Uterus (tissue), 4 donors: ENCODE measurements around the gene C4A. TPM values are rescaled to one million over a fixed set of nuclear protein-coding genes. Genes with fewer than 3 reads are reported as not detected.

Source experiments
- DNase-seq, 2 donors: peaks; one replicate each; pipeline ENCODE4 v3.0.0-alpha.2; 2019 to 2020
- H3K27ac ChIP-seq, 2 donors: fragments of 200-600 bp; sonication (generic); 1 replicate in 1 of 2; 2 replicates in 1 of 2; pipeline ENCODE4 v1.5.1; 2016 to 2018
- H3K27me3 ChIP-seq, 2 donors: fragments of 200-600 bp; sonication (generic); one replicate each; pipeline ENCODE4 v1.5.1; 2018 to 2019; ENCODE audit warnings: control low read depth in 1 of 2
- H3K36me3 ChIP-seq, 2 donors: fragments of 200-600 bp; sonication (generic); one replicate each; pipeline ENCODE4 v1.5.1; 2019; ENCODE audit warnings: control low read depth in 1 of 2
- H3K4me1 ChIP-seq, 2 donors: fragments of 200-600 bp; sonication (generic); one replicate each; pipeline ENCODE4 v1.5.1; 2018 to 2019; ENCODE audit warnings: control low read depth in 1 of 2
- H3K4me3 ChIP-seq, 2 donors: fragments of 200-600 bp; sonication (generic); 1 replicate in 1 of 2; 2 replicates in 1 of 2; pipeline ENCODE4 v1.5.1; 2018 to 2019; ENCODE audit warnings: mild to moderate bottlenecking in 1 of 2
- H3K9me3 ChIP-seq, 2 donors: fragments of 200-600 bp; sonication (generic); one replicate each; pipeline ENCODE4 v1.5.1; 2019; ENCODE audit warnings: control low read depth in 1 of 2
- POLR2A ChIP-seq, 2 donors: fragments of 450-650 bp; IDR thresholded peaks; one replicate each; pipeline ENCODE4 v1.6.1; 2016; ENCODE audit warnings: antibody characterized with exemption in 2 of 2, mild to moderate bottlenecking in 1 of 2, moderate library complexity in 1 of 2
- intact Hi-C: fragments of 100-400 bp; cut with DNase I; formaldehyde crosslinking; loops from one replicate; pipeline ENCODE4 v1.15.1; 2023; ENCODE audit warnings: low total_unique reads
- total RNA-seq, 4 donors: library from RNA; depleted of rRNA in 3 of 4; stranded (reverse); fragments of >200 nt in 3 of 4; gene quantifications; one replicate each; pipeline versions ENCODE4 v1.1.0 to v1.2.4, GENCODE V29; 2014 to 2023
- TF ChIP-seq, protein P1 (sequence below), 4 experiments: fragments of 200-600 bp in 2 of 4; fragments of 450-650 bp in 2 of 4; sonication (generic) in 2 of 4; IDR thresholded peaks; one replicate each; pipeline ENCODE4 v1.5.1; 2016 to 2019; ENCODE audit warnings: antibody characterized with exemption in 4 of 4, mild to moderate bottlenecking in 2 of 4, moderate library complexity in 1 of 4
- donor health status: DM: yes; HTN: yes; CAD: no.

Gene C4A
- total RNA-seq, 4 donors from 2014 or later, result 3.8 to 100 (median 32.3) TPM

DNA sequence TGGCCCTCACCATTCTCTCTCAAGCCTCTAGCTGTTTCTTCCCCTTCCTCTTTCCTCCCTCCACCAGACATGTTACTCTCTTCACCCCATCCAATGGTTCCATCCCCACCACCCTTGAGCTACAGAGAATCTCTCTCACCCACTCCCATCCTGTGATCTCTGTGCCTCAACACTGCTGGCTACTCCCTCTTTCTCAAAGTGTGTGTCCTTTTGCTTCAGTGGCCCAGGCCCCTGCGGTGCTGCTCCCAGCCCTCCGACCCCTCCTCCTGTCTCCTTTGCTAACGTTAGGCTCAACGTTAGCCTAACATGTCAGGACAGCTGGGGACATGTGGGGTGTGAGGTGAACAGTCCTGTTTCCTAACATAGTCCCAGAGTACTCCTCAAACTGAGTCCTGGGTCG, 29.0 kb upstream of the C4A start:
- H3K27me3 ChIP-seq, result no peaks in the 10 kb centered on the region
- H3K36me3 ChIP-seq, result no peaks in the 10 kb centered on the region
- H3K9me3 ChIP-seq, result no peaks in the 10 kb centered on the region
- no peak for DNase-seq
- intact Hi-C loops, result no loop called here
- H3K27ac ChIP-seq, result peak overlapping the region; percentile 18 to 53
- TF ChIP-seq POLR2A (IDR thresholded peaks at IDR 0.05), result no peak
- TF ChIP-seq, protein P1, sequence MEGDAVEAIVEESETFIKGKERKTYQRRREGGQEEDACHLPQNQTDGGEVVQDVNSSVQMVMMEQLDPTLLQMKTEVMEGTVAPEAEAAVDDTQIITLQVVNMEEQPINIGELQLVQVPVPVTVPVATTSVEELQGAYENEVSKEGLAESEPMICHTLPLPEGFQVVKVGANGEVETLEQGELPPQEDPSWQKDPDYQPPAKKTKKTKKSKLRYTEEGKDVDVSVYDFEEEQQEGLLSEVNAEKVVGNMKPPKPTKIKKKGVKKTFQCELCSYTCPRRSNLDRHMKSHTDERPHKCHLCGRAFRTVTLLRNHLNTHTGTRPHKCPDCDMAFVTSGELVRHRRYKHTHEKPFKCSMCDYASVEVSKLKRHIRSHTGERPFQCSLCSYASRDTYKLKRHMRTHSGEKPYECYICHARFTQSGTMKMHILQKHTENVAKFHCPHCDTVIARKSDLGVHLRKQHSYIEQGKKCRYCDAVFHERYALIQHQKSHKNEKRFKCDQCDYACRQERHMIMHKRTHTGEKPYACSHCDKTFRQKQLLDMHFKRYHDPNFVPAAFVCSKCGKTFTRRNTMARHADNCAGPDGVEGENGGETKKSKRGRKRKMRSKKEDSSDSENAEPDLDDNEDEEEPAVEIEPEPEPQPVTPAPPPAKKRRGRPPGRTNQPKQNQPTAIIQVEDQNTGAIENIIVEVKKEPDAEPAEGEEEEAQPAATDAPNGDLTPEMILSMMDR (IDR thresholded peaks at IDR 0.05), result no peak
- peaks cover 0 to 8% of the 10 kb centered on the region in 2 donors for H3K4me1 ChIP-seq
- H3K4me3 ChIP-seq, result no peak overlapping the region

GRCh38 chr6:31954511-31954910, 27.3 kb upstream of the C4A start:
- no peak overlapping the region for H3K4me3 ChIP-seq
- DNase-seq, result no peak
- intact Hi-C loops, result no loop called here
- H3K9me3 ChIP-seq, result no peaks in the 10 kb centered on the region
- no peak overlapping the region for H3K27ac ChIP-seq
- H3K27me3 ChIP-seq, result no peaks in the 10 kb centered on the region
- TF ChIP-seq POLR2A (IDR thresholded peaks at IDR 0.05), result no peak
- TF ChIP-seq, protein P1 (IDR thresholded peaks at IDR 0.05), result no peak
- no peaks in the 10 kb centered on the region for H3K36me3 ChIP-seq
- H3K4me1 ChIP-seq, result peaks cover 0 to 11% of the 10 kb centered on the region in 2 donors

- DNase-seq, result no peak
- intact Hi-C loops, result no loop called here
- Histone ChIP-seq H3K27me3 (no peaks in the 10 kb centered on the region), H3K9me3 (no peaks in the 10 kb centered on the region), H3K27ac (no peak overlapping the region), H3K36me3 (no peaks in the 10 kb centered on the region), H3K4me3 (no peak overlapping the region), H3K4me1 (peaks cover 0 to 11% of the 10 kb centered on the region in 2 donors)
- TF ChIP-seq, protein P1 (IDR thresholded peaks at IDR 0.05), result no peak
- TF ChIP-seq POLR2A (IDR thresholded peaks at IDR 0.05), result no peak
Measured at GRCh38 chr6:31956796-31957195, 25.1 kb upstream of the C4A start.

DNA sequence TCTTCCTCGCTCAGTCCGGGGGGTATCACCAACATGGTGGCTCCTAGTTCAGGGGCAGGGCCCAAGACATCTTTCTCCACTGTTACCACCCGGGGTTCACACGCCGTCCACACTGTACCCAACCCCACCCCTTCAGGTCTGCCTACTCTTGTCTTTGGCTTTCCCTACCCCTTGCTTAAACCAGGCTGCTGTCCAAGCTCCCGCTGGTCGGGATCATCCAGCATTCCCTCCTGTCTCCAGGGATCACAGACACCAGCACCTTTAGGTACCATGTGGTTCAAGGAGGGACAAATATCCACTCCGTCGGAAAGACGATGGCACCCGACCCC, 23.5 kb upstream of the C4A start:
- intact Hi-C loops, result no loop called here
- Histone ChIP-seq H3K27me3 (no peaks in the 10 kb centered on the region), H3K27ac (peak overlapping the region; percentile 89 to 93), H3K9me3 (no peaks in the 10 kb centered on the region), H3K4me1 (peaks cover 0 to 11% of the 10 kb centered on the region in 2 donors), H3K36me3 (no peaks in the 10 kb centered on the region), H3K4me3 (peak overlapping the region; percentile 89 to 96)
- no peak for DNase-seq
- no peak for TF ChIP-seq POLR2A (IDR thresholded peaks at IDR 0.05)

DNA sequence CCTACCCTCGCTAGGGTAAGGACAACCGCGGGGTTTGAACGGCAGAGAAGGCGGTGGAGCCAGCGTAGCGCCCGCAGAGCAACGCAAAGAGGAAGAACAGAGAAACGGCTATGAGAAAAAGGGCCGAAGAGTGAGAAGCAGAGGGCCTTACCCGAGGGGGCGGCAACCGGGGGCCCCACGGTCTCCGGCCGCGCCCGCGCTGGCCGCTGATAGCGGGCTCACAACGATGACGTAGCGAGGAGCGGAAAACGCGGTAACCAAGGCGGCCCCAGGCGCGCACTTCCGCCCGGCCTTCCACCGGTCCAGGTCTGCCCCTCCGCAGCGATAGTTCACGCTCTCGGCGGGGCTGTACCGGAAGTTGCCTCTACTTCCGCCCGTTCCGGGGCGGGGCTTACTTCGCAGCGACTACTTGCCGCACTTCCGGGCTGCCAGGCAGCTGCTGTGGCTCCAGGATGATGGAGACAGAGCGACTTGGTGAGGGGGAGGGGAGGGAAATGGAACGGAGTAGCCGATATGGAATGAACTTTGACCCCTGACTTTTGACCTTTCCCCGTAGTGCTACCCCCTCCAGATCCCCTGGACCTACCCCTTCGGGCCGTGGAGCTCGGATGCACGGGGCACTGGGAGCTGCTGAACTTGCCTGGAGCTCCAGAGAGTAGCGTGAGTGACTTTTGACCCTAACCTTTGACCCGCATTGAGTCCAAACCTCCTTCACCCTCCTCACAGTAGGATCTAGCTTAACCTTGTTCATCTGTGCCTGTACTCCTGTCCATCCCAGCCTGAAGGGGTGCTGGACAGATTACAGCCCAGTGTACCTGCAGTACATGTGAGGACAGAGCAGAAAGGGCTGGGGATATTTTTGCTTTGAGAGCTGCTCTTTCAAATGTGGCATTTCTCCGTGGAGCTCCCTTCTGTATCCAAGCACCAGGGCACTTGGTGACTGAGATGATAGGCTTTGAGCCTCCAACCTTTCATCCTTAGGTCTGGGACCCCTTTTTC, 22.8 kb upstream of the C4A start, which contains the start of the genes NELFE and SKIC2:
Gene NELFE, minus strand, starts transcription at position 231 of the 999 bp plus-strand sequence. CDS start 525 bp downstream, outside the sequence.
Gene SKIC2, plus strand, starts transcription at position 435 of the 999 bp plus-strand sequence. Its CDS starts 18 bp downstream, at position 453.
- DNase-seq, result peak; percentile 97 to 99
- H3K4me1 ChIP-seq, result peaks cover 0 to 11% of the 10 kb centered on the region in 2 donors
- no peaks in the 10 kb centered on the region for H3K27me3 ChIP-seq
- no peaks in the 10 kb centered on the region for H3K9me3 ChIP-seq
- H3K4me3 ChIP-seq, result peak within 1 kb of the TSS; percentile 89 to 96
- TF ChIP-seq, protein P1 (IDR thresholded peaks at IDR 0.05), result no peak
- TF ChIP-seq POLR2A (IDR thresholded peaks at IDR 0.05), result peak; percentile 38 to 69
- no peaks in the 10 kb centered on the region for H3K36me3 ChIP-seq
- intact Hi-C loops, result no loop called here
- peak within 1 kb of the TSS; percentile 89 to 93 for H3K27ac ChIP-seq
